Hematopoietic multipotent progenitor cell treated with erythropoietin and hydrocortisone succinate and interleukin-3 and kit ligand, for 6 days (in vitro differentiated cells): ENCODE data around the gene PDZRN4.
"Not testable (repeated sequence)": the region's sequence is repeated elsewhere in the genome, so short reads cannot be mapped to it uniquely, and the experiment has no call there.

ENCODE experiments used
- DNase-seq: peaks from one replicate; pipeline ENCODE4 v3.0.0-alpha.2; 2015

The PDZRN4 gene

GRCh38 chr12:41217727-41218126 is 29.6 kb downstream of the PDZRN4 start:
- DNase-seq = no peak

- no peak for DNase-seq
Measured at GRCh38 chr12:41220931-41221330, 32.8 kb downstream of the PDZRN4 start.

GRCh38 chr12:41221491-41221890 is 33.4 kb downstream of the PDZRN4 start:
- peak; percentile 60 for DNase-seq

- DNase-seq = no peak
Measured at GRCh38 chr12:41223600-41223999, 35.5 kb downstream of the PDZRN4 start.

- no peak for DNase-seq
Measured at GRCh38 chr12:41224066-41224465, 35.9 kb downstream of the PDZRN4 start.

GRCh38 chr12:41225179-41225578 is 37.1 kb downstream of the PDZRN4 start:
- DNase-seq = no peak

DNA sequence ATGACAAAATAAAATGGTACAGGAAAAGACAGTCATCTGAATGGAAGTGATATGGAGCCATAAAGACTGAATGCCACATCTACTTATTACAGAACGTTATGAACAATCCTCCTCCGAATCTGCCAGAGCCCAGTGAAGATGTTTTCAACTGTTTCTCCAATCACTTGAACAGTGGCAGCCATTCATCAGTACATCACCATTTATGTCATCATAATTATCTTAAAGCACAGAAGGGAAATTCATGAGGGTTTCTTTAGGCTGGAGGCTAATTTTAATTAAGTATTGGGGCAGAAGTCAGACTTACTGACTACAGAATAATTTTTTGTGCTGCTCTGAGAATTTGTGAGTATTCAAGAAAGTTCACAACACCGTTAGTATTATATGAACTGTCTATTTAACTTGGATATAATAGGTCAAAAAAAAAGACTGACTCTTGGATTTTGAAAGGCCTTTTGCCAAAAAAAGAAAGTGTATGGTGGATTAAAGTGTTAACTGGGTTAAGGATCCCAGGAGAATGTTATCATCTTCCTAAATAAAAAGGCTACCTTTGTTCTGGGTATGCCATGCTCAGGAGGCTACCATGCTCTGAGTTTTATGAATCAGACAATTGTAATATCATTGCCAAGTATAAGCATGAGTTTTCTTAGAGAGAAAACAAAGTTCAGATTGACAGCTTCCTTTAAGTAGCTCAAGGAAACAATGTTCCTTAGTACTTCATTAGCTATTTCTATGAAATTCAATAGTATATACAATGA is 40.1 kb downstream of the PDZRN4 start:
- DNase-seq = no peak

DNA sequence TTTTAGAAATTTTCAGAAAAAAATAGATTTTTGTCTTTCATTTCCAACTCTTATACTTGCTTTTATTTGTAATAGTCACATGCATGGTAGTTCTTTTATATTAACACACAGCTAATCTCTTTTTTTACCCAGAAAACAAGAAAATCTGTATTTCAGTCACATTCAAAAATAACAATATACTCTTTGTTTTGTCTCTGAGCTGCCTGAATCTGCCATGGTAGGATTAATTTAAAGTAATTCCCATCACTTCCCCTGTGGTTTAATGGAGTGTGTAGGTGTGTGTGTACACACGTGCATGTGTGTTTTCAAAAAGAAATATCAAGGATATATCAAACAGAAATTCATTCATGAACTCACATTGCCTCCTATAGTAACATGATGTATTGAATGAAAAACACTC is 42.6 kb downstream of the PDZRN4 start:
- no peak for DNase-seq

DNA sequence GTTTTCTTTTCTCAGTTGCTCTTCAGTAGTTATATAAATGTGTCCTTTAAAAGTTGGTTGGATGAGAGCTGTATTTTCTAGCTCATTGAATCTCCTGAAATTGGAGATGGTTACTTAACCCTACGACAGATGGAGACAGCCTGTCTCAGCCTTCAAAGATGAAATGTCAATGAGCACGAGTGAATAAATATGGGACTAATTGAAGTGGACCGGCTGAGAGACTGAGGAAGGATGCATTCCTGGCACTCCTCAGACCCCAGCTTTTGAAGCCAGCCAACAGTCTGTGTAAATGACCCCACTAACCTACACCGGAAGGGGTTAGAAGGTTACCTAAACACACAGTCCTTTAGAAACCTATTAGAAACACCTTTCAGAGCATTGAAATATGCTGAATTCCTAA is 46.6 kb downstream of the PDZRN4 start:
- no peak for DNase-seq

GRCh38 chr12:41242603-41243002 is 54.5 kb downstream of the PDZRN4 start:
- no peak for DNase-seq

DNA sequence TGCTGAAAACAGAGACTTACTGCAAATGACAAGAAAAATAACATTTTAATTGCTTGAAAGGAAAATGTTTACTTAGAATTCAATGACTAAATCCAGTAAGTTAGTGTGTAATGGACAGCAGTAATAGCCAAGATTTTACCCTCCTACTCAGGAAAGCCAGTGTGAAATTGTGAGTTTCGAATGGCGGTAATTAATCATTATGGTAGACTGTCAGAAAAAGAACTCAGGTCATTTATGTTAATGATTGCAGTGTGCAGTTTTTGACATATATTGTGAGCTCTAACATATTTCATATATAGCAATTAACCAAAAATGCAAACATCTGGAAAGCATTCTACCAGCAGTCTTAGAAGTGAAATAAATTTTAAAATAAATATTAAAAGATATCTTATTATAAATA is 60.3 kb downstream of the PDZRN4 start:
- DNase-seq = no peak

DNA sequence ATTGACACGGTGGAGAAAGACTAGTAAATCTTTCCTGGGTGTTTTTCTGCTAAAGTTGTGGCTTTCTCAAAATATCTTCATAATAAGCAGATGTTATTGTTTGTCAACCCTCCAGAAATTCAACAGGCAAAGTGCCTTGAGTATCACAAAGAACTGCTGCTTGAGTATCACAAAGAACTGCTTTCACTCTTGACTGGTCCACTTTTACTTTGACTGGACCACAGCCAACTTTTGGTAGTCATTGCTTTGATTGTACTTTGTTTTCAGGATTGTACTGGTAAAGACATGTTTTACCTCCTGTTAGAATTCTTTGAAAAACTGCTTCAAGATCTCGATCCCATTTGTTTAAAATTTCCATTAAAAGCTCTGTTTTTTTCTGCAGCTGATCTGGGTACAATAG is 62.6 kb downstream of the PDZRN4 start:
- DNase-seq = no peak

GRCh38 chr12:41254004-41254914 is 66.1 kb downstream of the PDZRN4 start:
- no peak for DNase-seq

DNA sequence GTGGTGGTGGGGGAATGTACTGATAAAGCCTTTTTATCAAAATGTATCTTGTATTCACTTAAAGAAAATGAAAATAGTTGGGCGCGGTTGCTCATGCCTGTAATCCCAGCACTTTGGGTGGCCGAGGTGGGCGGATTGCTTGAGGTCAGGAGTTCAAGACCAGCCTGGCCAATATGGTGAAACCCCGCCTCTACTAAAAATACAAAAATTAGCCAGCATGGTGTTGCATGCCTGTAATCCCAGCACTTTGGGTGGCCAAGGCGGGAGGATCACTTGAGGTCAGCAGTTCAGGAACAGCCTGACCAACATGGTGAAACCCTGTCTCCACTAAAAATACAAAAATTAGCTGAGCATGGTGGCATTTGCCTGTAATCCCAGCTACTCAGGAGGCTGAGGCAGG is 75.1 kb downstream of the PDZRN4 start:
- not testable (repeated sequence) for DNase-seq

DNA sequence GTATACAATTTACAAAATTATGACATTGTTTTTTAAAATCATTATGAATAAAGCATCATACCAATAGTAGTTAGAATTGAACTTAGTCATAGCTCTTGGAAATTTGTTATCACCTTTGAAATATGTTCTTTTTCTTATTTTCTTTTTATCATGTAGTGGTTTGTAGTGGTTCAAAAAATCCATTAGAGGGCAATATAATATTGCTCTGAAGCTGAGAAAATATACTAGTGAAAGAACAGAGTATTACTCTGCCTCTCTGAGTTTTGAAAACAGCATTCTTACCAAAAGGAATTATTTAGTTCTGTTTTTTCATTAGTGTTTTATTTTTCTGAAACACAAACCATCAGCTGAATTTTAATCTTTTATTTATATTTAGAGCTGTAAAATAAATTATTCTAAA is 76.2 kb downstream of the PDZRN4 start:
- DNase-seq = peak; percentile 58

DNA sequence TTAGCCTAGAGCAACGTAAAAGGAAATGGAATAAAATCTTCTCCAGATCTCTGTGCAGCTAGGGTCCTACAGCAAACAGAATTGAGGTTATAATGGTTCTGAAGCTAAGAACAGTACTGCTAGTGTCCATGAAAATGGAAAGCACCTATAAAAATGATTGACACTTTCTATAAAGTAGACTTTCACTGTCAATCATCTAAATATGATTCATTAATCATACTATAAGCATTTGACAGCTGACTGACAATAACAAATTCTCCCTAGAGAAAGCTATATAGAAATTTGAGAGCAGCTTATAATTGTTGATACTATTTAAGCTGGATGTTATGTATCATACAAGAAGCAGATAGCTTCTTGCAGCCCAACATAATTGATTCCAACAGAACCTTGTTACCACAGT is 80.9 kb downstream of the PDZRN4 start:
- DNase-seq = no peak

DNA sequence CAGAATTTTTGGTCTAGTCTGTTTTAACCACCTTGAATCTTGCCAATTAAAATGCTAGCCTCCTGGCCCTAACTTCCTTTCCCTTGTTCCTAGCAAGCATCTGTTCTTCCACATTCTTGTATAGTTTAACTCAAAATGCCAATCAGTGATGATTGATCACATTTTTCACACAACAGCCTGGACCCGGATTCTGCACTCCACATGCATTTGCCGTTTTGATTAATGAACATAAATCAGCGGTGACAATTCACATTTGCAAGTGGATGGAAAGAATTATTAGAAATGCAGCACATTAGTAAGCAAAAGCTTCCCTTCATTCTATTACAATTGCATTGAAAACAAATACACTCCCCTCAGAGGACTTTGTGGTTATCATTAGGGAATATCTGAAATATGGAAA is 83.4 kb downstream of the PDZRN4 start:
- no peak for DNase-seq

DNA sequence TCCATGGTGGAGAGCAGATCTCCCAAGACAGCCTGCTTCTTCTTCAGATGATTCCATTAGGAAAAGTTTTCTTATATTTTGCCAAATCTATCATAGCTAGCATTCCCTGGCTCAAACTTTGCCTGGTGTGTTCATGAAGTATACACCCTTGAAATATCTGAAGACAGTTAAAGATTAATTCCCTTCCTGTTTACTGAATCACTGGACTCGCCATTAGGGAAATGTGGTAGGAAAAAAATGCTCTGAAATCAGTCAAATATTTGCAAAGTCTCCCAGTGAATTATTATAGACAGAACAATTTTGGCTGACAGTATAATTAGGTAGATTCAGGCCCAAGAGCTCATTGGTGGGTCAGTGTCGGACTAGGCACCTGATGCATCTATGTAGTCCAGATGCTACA is 86.5 kb downstream of the PDZRN4 start:
- no peak for DNase-seq

DNA sequence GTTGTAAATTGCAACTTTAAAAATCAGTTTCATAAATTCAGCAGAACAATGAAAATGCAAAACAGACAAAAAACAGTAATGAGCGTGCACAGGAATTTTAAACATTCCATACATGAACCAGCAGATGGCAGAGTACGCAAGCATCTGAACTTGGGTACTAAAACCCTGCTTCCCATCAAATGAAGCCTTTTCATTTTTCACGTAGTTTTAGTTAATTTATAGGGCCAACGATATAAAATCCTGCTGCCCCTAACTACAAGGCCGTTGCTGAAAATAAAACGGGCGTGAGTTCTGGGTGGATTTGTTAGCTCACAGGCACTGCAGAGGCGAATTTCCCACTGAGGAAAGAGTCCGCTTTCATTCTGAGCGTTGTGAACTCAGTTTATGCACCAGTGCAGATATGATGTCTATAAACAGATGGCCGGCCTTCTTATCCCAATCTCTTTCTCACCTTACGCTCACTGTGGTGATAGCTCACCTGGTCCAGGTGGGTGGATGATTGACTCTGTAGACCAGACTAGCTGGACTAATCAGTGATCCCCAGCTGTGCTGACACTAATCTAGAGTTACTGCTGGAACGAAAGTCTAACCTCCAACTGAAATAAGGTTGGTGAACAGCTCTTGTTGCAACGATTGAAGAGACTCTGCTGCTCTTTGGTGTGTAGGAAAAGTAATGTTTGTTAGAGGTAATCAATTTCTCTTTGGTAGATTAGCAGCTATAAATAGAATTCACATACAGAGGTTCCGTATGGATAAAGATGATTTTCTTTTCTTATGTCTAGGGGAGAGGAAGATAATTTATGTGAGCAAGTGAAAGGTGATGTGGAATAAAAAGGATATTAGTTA is 89.2 kb downstream of the PDZRN4 start:
- DNase-seq = peak; percentile 81

- no peak for DNase-seq
Measured at GRCh38 chr12:41277946-41278267, 89.8 kb downstream of the PDZRN4 start.

DNA sequence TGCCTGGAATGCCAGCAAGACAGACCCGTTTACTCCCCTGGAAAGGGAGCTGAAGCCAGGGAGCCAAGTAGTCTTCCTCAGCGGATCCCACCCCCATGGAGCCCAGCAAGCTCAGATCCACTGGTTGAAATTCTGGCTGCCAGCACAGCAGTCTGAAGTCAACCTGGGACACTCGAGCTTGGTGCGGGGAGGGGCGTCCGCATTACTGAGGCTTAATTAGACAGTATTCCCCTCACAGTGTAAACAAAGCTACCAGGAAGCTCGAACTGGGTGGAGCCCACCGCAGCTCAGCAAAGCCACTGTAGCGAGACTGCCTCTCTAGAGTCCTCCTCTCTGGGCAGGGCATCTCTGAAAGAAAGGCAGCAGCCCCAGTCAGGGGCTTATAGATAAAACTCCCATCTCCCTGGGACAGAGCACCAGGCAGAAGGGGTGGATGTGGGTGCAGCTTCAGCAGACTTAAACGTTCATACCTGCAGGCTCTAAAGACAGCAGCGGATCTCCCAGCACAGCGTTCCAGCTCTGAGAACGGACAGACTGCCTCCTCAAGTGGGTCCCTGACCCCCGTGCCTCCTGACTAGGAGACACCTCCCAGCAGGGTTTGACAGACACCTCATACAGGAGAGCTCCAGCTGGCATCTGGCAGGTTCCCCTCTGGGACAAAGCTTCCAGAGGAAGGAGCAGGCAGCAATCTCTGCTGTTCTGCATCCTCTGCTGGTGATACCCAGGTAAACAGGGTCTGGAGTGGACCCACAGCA is 92.4 kb downstream of the PDZRN4 start:
- DNase-seq = not testable (repeated sequence)

- not testable (repeated sequence) for DNase-seq
Measured at GRCh38 chr12:41285470-41285869, 97.3 kb downstream of the PDZRN4 start.

- DNase-seq = no peak
Measured at GRCh38 chr12:41286426-41286825, 98.3 kb downstream of the PDZRN4 start.
